Prostate gland (tissue), 2 donors: ENCODE data around the gene OR4Q2.

Experiments
- POLR2A ChIP-seq: fragments of 450-650 bp; IDR thresholded peaks from one replicate; pipeline ENCODE4 v1.6.1; 2016; ENCODE audit warnings: antibody characterized with exemption, mild to moderate bottlenecking
- POLR2AphosphoS5 ChIP-seq: sonication (generic); formaldehyde crosslinking; IDR thresholded peaks from one replicate; pipeline ENCODE4 v1.6.1; 2017; ENCODE audit warnings: antibody characterized with exemption
- TF ChIP-seq, protein P1 (sequence below), 4 experiments: fragments of 200-600 bp in 2 of 4; fragments of 450-650 bp in 2 of 4; sonication (generic) in 2 of 4; IDR thresholded peaks; 1 replicate in 3 of 4; 2 replicates in 1 of 4; pipeline ENCODE4 v1.5.1; 2016 to 2019; ENCODE audit warnings: antibody characterized with exemption in 4 of 4, mild to moderate bottlenecking in 2 of 4, moderate library complexity in 2 of 4

DNA sequence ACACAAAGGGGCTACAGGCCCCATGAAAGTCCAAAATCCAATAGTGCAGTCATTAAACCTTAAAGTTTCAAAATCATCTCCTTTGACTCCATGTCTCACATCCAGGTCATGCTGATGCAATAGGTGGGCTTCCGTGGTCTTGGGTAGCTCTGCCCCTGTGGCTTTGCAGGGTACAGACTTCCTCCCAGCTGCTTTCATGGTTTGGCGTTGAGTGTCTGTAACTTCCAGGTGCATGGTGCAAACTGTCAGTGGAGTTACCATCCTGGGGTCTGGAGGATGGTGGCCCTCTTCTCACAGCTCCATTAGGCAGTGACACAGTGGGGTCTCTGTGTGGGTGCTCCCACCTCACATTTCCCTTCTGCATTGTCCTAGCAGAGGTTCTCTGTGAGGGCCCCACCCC is 8.5 kb upstream of the OR4Q2 start:
- TF ChIP-seq POLR2AphosphoS5 (no peak), POLR2A (no peak)
- TF ChIP-seq, protein P1, sequence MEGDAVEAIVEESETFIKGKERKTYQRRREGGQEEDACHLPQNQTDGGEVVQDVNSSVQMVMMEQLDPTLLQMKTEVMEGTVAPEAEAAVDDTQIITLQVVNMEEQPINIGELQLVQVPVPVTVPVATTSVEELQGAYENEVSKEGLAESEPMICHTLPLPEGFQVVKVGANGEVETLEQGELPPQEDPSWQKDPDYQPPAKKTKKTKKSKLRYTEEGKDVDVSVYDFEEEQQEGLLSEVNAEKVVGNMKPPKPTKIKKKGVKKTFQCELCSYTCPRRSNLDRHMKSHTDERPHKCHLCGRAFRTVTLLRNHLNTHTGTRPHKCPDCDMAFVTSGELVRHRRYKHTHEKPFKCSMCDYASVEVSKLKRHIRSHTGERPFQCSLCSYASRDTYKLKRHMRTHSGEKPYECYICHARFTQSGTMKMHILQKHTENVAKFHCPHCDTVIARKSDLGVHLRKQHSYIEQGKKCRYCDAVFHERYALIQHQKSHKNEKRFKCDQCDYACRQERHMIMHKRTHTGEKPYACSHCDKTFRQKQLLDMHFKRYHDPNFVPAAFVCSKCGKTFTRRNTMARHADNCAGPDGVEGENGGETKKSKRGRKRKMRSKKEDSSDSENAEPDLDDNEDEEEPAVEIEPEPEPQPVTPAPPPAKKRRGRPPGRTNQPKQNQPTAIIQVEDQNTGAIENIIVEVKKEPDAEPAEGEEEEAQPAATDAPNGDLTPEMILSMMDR (IDR thresholded peaks at IDR 0.05) = no peak
